ENCODE results near the gene ZFHX2.

The ZFHX2 gene

DNA sequence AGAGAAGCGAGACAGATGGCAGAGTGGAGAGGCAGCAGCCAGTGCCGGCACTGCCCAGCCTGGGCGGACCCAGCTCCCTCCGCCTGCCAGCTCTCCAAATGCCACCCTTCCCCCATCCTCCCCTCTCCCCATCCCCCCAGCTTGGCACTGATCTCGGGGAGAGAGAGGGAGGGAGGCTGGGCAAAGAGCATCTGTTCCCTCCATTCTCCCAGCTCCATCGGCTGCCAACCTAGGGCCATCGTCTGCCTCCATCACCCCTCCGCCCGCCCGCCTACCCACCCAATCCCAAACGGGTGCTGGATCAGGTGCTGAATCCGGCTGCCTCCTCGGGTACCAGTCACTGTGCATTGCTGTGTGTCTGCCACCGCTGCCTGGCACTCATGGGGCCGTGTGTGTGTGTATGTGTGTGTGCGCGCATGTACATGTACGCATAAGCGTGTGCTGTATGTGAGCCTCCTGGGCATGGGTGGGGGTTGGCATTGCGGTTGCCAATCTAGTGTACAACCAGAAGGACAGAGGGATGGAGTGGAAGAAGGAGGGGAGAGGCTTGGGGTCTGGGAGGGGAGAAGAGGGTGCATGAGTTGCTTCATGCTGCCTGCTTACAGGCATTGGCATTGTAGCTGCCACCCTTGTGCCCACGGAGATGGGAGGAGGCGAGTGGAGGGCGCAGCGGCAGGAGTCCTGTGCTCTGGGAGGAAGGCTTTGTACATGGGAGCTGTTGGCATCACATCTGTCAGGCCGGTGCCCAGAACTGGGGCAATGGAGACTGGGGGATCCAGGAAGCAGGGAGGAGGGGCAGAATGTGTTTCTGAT is 38.4 kb downstream of the ZFHX2 start:
- no peak for DNase-seq (ENCODE audit: low read depth)
- TF ChIP-seq, protein P1, sequence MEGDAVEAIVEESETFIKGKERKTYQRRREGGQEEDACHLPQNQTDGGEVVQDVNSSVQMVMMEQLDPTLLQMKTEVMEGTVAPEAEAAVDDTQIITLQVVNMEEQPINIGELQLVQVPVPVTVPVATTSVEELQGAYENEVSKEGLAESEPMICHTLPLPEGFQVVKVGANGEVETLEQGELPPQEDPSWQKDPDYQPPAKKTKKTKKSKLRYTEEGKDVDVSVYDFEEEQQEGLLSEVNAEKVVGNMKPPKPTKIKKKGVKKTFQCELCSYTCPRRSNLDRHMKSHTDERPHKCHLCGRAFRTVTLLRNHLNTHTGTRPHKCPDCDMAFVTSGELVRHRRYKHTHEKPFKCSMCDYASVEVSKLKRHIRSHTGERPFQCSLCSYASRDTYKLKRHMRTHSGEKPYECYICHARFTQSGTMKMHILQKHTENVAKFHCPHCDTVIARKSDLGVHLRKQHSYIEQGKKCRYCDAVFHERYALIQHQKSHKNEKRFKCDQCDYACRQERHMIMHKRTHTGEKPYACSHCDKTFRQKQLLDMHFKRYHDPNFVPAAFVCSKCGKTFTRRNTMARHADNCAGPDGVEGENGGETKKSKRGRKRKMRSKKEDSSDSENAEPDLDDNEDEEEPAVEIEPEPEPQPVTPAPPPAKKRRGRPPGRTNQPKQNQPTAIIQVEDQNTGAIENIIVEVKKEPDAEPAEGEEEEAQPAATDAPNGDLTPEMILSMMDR (IDR thresholded peaks at IDR 0.05; ENCODE audit: low read length, missing control alignments): no peak
- H3K4me3 ChIP-seq (replicated peaks; ENCODE audit: low read depth, low read length): no peak overlapping the region

DNA sequence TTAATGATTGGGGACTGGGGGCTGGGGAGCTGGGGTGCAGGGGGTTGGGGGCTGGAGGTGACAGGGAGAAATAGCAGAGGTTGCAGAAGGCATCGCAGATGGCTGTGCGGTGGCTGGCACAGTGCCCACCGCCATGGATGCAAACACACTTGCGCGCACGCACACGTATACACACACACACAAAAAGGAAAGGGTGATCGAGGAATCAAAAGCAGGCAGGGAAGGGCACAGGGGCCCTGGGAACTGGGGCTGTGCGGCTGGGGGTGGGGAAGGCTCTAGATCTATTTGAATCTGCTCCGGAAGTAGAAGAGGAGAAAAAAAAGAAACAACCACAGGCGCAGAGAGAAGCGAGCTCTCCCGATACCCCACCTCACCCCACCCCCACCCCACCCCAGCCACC is 39.4 kb downstream of the ZFHX2 start:
- no peak overlapping the region for H3K4me3 ChIP-seq (replicated peaks; ENCODE audit: low read depth, low read length)
- no peak for DNase-seq (ENCODE audit: low read depth)
- TF ChIP-seq, protein P1 (IDR thresholded peaks at IDR 0.05; ENCODE audit: low read length, missing control alignments): no peak

DNA sequence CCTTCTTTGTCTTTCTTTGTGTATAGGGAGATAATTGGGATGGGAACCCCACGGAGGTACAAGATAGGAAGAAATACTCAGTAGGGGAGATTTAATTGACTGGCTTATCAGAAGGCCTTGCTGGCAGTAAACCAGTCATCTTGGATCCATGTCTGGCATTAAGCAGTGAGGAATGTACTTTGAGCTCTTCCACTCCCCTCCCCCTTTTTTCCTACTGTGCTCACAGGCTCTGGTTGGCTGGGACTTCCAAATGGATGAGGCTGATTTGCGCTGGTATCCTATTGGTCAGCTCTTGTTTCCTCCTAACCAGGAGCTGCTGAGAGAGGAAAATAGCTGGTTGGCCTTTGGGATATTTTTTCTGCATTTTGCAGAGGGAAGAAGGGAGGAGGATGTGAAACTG is 57.3 kb downstream of the ZFHX2 start:
- TF ChIP-seq, protein P1 (IDR thresholded peaks at IDR 0.05; ENCODE audit: low read length, missing control alignments): no peak
- no peak overlapping the region for H3K4me3 ChIP-seq (replicated peaks; ENCODE audit: low read depth, low read length)
- peak; percentile 51 for DNase-seq (ENCODE audit: low read depth)

DNA sequence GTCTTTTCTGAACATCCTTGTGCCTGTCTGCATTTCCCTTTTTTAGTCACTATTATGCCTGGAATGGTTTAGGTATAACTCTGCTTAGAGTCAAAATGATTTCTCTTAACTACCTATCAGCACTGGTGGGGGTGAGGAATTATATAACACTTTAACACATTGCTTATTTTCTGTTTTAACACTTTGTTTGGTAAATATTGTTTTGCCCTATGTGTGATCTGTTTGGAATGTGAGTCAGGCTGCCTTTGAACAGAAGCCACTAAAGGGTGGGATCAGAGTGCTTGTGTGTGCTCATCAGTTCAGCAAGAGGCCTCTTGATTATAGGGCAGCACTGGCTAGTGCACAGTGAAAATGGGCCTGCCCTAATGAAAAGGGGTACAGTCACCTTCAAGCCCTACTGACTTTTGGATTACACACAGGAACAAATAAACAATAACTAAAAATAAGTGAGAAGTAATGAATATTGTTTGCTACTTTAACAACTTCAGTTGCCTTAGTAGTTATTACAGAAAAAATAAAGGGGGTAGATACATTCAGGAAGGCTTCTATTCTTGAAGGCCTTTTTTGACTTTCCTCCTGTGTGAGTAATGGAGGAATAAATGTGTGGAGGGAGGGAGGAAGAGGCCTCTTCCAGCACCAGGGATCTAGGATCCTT is 58.8 kb downstream of the ZFHX2 start:
- DNase-seq (ENCODE audit: low read depth): no peak
- no peak overlapping the region for H3K4me3 ChIP-seq (replicated peaks; ENCODE audit: low read depth, low read length)
- TF ChIP-seq, protein P1 (IDR thresholded peaks at IDR 0.05; ENCODE audit: low read length, missing control alignments): no peak

DNA sequence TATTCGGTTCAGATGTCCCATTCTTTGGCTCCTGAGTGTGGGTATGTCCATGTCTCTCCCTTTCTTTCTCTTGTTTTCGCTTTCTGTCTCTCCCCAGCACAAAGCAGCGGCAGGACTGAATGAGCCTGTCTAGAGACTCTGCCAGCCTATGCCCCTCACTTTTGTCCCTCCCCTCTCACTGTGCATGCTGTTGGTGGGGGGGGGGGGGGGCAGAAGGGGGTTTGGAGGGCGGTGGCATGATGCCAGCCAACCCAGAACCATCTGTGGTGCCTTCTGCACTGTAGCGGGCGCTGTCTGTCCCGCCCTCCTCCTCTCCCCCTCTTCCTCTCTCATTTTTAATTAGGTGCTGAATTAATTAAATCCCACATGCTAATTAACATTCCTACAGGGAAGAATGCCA is 64.3 kb downstream of the ZFHX2 start:
- H3K4me3 ChIP-seq (replicated peaks; ENCODE audit: low read depth, low read length): no peak overlapping the region
- DNase-seq (ENCODE audit: low read depth): no peak
- TF ChIP-seq, protein P1 (IDR thresholded peaks at IDR 0.05; ENCODE audit: low read length, missing control alignments): no peak

DNA sequence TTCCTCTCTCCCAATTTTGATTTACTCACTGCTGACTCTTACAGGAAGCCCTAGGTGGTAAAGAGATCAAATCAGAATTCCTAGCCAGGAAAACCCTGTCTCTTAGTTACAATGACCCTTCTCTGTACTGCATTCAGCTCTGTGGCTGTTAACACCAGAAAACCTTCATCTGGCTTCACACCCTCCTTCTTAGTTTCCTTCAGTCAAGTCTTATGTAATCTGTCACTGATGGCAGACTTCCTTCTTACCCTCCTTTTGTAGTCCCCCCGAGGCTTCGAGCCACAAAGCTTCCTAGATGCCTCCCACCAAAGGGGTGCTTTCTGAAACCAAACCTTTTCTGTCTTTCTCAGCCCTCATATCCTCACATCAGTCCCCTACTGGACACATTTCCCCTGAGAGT is 65.5 kb downstream of the ZFHX2 start:
- H3K4me3 ChIP-seq (replicated peaks; ENCODE audit: low read depth, low read length): no peak overlapping the region
- TF ChIP-seq, protein P1 (IDR thresholded peaks at IDR 0.05; ENCODE audit: low read length, missing control alignments): no peak
- DNase-seq (ENCODE audit: low read depth): no peak
